ENCODE data around the gene LINGO4. TPM values are rescaled to one million over a fixed set of nuclear protein-coding genes. Genes with fewer than 3 reads are reported as not detected.

LINGO4 gene
- total and polyA plus RNA-seq, 2 of the 13 experiments (the other 11 are each of a cell fraction or from before 2014, with no cell fraction given) = 0.02 to 0.05 TPM

DNA sequence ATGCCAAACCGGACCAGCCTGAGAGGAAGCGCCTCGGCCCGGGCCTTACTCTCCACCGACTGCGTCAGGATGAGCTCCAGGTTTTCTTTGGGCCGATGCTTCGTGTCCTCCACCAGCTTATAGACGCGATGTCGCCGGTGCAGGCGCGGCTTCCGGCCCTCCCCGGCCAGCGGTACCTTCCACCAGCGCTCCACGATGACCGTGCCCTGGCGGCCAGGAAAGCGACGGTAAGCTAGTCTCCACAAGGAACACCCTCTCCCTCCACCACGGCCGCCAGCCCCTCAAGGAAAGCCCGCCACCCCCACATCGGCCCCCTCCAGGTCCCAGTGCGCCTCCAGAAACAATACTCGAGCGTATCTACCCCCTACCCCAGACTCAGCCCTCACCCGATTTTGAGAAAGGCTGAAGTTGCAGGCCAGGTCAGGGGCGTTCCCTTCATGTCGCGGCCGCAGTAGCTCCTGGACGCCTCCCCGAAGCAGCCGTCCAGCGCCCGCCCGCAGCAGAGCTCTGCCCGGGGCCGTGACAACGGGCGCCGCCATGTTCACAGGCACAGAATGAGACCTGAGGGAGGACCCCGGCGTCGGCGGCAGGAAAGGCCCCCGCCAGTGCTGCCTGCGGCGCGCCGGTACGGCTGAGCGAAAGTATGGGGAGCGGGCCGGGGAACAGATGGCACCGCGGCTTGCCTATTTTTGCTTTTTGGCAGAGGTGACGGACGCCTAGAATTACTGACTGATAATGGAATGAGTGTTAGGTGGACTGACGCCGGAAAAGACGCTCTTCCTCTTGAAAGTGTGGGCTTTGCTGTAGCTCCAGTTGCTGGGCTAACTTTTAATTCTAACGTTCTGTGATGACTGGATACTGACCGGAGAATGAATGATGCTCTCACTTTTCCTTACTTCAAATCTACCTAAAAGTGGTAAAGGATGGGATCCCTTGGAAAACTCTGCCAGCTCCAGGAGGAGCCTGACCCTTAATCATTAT is 42.0 kb downstream of the LINGO4 start, which contains the start of gene MRPL9 (continued):
- TF ChIP-seq, protein P1, sequence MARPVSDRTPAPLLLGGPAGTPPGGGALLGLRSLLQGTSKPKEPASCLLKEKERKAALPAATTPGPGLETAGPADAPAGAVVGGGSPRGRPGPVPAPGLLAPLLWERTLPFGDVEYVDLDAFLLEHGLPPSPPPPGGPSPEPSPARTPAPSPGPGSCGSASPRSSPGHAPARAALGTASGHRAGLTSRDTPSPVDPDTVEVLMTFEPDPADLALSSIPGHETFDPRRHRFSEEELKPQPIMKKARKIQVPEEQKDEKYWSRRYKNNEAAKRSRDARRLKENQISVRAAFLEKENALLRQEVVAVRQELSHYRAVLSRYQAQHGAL (CRISPR knock-in tag; IDR thresholded peaks at IDR 0.05; ENCODE audit: not compliant biosample characterization) = peak; percentile 55
- TF ChIP-seq STAT5B (CRISPR knock-in tag; IDR thresholded peaks at IDR 0.05) = no peak
- TF ChIP-seq NR3C1 (CRISPR knock-in tag; IDR thresholded peaks at IDR 0.05) = no peak
- no peak for TF ChIP-seq THYN1 (CRISPR knock-in tag; IDR thresholded peaks at IDR 0.05; ENCODE audit: borderline replicate concordance, low read depth)
- TF ChIP-seq, protein P2, sequence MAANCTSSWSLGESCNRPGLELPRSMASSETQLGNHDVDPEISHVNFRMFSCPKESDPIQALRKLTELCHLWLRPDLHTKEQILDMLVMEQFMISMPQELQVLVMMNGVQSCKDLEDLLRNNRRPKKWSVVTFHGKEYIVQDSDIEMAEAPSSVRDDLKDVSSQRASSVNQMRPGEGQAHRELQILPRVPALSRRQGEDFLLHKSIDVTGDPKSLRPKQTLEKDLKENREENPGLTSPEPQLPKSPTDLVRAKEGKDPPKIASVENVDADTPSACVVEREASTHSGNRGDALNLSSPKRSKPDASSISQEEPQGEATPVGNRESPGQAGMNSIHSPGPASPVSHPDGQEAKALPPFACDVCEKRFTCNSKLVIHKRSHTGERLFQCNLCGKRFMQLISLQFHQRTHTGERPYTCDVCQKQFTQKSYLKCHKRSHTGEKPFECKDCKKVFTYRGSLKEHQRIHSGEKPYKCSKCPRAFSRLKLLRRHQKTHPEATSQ (CRISPR knock-in tag; IDR thresholded peaks at IDR 0.05; ENCODE audit: borderline replicate concordance) = peak; percentile 67; the same call in 1 of the 2 replicates
- TF ChIP-seq ZNF30 (CRISPR knock-in tag; IDR thresholded peaks at IDR 0.05) = 0 out of 2 replicates have a peak, but pooled peaks have one; percentile 22
- TF ChIP-seq ZSCAN9 (CRISPR knock-in tag; IDR thresholded peaks at IDR 0.05; ENCODE audit: borderline replicate concordance) = no peak; the same call in 1 of the 2 replicates
- no peak for TF ChIP-seq MAFF (IDR thresholded peaks at IDR 0.05; ENCODE audit: low read depth, low read length)
- TF ChIP-seq, protein P3, sequence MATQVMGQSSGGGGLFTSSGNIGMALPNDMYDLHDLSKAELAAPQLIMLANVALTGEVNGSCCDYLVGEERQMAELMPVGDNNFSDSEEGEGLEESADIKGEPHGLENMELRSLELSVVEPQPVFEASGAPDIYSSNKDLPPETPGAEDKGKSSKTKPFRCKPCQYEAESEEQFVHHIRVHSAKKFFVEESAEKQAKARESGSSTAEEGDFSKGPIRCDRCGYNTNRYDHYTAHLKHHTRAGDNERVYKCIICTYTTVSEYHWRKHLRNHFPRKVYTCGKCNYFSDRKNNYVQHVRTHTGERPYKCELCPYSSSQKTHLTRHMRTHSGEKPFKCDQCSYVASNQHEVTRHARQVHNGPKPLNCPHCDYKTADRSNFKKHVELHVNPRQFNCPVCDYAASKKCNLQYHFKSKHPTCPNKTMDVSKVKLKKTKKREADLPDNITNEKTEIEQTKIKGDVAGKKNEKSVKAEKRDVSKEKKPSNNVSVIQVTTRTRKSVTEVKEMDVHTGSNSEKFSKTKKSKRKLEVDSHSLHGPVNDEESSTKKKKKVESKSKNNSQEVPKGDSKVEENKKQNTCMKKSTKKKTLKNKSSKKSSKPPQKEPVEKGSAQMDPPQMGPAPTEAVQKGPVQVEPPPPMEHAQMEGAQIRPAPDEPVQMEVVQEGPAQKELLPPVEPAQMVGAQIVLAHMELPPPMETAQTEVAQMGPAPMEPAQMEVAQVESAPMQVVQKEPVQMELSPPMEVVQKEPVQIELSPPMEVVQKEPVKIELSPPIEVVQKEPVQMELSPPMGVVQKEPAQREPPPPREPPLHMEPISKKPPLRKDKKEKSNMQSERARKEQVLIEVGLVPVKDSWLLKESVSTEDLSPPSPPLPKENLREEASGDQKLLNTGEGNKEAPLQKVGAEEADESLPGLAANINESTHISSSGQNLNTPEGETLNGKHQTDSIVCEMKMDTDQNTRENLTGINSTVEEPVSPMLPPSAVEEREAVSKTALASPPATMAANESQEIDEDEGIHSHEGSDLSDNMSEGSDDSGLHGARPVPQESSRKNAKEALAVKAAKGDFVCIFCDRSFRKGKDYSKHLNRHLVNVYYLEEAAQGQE (IDR thresholded peaks at IDR 0.05; ENCODE audit: borderline replicate concordance in 1 of 2, low read depth in 1 of 2, low read length in 2 of 2) = peak in 1 of 2 experiments; percentile 32; a peak in 1 of 4 replicates
- no peak for TF ChIP-seq JDP2 (CRISPR knock-in tag; IDR thresholded peaks at IDR 0.05; ENCODE audit: borderline replicate concordance)
- TF ChIP-seq, protein P4, sequence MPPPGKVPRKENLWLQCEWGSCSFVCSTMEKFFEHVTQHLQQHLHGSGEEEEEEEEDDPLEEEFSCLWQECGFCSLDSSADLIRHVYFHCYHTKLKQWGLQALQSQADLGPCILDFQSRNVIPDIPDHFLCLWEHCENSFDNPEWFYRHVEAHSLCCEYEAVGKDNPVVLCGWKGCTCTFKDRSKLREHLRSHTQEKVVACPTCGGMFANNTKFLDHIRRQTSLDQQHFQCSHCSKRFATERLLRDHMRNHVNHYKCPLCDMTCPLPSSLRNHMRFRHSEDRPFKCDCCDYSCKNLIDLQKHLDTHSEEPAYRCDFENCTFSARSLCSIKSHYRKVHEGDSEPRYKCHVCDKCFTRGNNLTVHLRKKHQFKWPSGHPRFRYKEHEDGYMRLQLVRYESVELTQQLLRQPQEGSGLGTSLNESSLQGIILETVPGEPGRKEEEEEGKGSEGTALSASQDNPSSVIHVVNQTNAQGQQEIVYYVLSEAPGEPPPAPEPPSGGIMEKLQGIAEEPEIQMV (CRISPR knock-in tag; IDR thresholded peaks at IDR 0.05; ENCODE audit: low read depth) = peak; percentile 63

Data from HepG2 (cell line).